ENCODE data around the gene LRRN3.
"Not testable (repeated sequence)": the region's sequence is repeated elsewhere in the genome, so short reads cannot be mapped to it uniquely, and the experiment has no call there.

The LRRN3 gene

GRCh38 chr7:111090846-111091245 is at the start of gene LRRN3:
TSS of gene LRRN3 (plus strand) at chr7:111091127. CDS start at chr7:111122773, 31,646 bp downstream.
- no peak for DNase-seq (ENCODE audit: low spot score)

GRCh38 chr7:111041577-111041976 is 49.4 kb upstream of the LRRN3 start:
- DNase-seq (ENCODE audit: low spot score) = no peak

GRCh38 chr7:111042842-111043241 is 48.1 kb upstream of the LRRN3 start:
- DNase-seq (ENCODE audit: low spot score) = no peak

GRCh38 chr7:111043561-111043960 is 47.4 kb upstream of the LRRN3 start:
- DNase-seq (ENCODE audit: low spot score) = no peak

- no peak for DNase-seq (ENCODE audit: low spot score)
These were observed 45.5 kb upstream of the LRRN3 start for GRCh38 chr7:111045449-111045848.

GRCh38 chr7:111047595-111047994 is 43.3 kb upstream of the LRRN3 start:
- DNase-seq (ENCODE audit: low spot score) = no peak

DNA sequence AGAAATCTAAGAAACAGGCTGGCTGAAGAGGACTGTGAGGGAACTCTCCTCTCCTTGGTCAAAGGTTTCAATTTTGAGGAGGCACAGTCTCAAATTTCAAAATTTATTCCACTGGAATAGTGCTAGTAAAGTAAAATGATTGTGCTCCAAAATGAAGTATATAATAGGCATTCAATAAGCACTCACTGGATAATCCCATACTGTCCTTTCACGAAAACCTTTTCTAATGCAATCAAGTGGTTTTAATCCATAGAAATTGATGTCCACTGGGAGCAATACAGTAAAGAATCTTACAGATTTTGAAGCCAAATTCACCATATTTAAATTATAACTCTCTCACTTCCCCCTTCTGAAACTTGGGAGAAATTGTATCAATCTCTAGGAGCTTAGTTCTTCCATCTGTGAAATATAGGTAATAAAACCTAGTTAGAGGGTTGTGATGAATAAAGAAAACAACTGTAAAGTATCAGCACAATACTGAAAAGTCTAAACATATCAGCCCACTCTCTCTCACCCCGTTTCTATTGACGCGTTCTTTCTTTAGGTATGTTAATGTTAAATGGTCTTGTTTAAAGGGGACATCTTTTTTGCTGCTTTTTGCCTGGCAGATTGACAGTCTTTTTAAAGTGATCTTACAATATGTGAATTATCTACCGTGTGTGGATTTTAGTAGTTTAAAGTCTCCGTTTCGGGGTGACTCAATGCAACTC is 40.8 kb upstream of the LRRN3 start:
- DNase-seq (ENCODE audit: low spot score) = no peak

GRCh38 chr7:111050875-111051416 is 40.0 kb upstream of the LRRN3 start:
- DNase-seq (ENCODE audit: low spot score) = no peak

- DNase-seq (ENCODE audit: low spot score) = no peak
These were observed 39.1 kb upstream of the LRRN3 start for GRCh38 chr7:111051832-111052231.

DNA sequence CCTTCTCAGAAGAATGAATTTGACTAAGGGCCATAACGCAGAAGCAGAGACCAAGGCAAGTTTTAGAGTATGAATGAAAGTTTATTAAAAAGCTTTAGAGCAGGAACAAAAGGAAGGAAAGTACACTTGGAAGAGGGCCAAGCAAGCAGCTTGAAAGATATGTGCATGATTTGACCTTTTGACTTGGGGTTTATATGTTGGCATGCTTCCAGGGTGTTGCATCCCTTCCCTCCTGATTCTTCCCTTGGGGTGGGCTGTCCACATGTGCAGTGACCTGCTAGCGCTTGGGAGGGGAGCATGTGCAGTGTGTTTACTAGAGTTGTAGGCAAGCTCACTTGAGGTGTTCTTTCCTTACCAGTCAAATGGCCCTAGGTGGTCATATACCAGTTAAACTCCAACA is 37.9 kb upstream of the LRRN3 start:
- DNase-seq (ENCODE audit: low spot score) = no peak

GRCh38 chr7:111056371-111056770 is 34.6 kb upstream of the LRRN3 start:
- DNase-seq (ENCODE audit: low spot score) = no peak

GRCh38 chr7:111057066-111057465 is 33.9 kb upstream of the LRRN3 start:
- DNase-seq (ENCODE audit: low spot score) = no peak

DNA sequence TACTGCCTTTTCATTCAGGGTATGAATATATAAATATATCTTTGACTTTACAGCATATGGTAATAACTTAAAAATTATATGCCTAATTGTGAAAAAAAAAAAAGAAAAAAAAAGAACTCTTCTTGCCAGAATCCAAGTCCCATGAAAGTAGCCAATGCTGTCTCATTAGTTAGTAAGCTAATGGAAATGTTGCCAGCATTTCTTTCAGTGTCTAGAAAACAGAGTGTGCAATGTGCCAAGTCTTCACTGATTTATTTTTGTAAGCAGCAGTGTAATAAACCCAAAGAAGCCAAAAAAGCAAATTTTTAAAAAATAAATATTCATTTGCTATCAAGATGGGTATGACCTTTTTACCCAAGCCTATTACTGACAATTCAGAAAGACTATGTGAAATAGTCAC is 31.1 kb upstream of the LRRN3 start:
- DNase-seq (ENCODE audit: low spot score) = no peak

- DNase-seq (ENCODE audit: low spot score) = no peak
These were observed 27.8 kb upstream of the LRRN3 start for GRCh38 chr7:111063166-111063565.

GRCh38 chr7:111067251-111067650 is 23.7 kb upstream of the LRRN3 start:
- no peak for DNase-seq (ENCODE audit: low spot score)

GRCh38 chr7:111067682-111068081 is 23.2 kb upstream of the LRRN3 start:
- DNase-seq (ENCODE audit: low spot score) = no peak

DNA sequence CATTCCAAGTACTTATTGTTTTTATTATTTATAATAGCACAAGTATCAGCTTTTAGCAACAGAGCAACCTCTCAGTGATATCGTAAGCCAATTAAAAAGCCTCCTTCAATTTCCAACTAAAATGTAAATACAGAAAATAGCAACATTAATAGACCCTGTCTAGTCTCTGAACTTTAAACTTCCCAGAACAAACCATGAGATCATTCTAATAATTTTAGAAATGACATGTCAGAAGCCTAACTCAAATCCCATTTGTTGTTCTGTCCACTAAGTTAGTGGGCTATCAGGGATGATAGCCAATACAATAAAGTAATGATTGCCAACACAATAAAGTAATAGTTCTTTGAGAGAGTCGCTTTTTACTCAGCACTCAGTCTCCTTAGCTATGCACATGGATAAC is 22.3 kb upstream of the LRRN3 start:
- no peak for DNase-seq (ENCODE audit: low spot score)

DNA sequence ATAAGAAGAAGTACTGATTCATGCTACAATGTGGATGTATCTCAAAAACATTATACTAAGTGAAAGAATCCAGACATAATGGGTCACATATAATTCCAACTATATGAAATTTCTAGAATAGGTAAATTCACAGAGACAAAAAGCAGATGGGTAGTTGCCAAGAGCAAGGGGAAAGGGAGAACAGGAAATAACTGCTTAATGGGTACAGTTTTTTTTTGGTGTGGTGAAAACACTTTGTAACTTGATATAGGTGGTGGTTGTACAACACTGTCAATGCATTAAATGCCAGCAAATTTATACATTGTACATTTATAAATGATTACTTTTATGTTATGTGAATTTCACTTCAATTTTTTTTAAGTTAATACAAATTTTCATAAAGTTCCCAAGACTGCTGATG is 19.4 kb upstream of the LRRN3 start:
- DNase-seq (ENCODE audit: low spot score) = no peak

DNA sequence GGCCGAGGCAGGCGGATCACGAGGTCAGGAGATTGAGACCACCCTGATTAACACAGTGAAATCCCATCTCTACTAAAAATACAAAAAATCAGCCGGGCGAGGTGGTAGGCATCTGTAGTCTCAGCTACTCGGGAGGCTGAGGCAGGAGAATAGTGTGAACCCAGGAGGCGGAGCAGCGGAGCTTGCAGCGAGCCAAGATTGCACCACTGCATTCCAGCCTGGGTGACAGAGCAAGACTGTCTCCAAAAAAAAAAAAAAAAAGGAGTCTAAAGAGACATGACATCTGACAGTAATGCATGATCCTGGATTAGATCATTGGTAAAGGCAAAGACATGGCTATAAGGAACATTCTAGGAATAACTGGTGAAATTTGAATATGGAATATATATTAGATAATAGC is 18.3 kb upstream of the LRRN3 start:
- not testable (repeated sequence) for DNase-seq (ENCODE audit: low spot score)

- no peak for DNase-seq (ENCODE audit: low spot score)
These were observed 16.7 kb upstream of the LRRN3 start for GRCh38 chr7:111074071-111074747.

DNA sequence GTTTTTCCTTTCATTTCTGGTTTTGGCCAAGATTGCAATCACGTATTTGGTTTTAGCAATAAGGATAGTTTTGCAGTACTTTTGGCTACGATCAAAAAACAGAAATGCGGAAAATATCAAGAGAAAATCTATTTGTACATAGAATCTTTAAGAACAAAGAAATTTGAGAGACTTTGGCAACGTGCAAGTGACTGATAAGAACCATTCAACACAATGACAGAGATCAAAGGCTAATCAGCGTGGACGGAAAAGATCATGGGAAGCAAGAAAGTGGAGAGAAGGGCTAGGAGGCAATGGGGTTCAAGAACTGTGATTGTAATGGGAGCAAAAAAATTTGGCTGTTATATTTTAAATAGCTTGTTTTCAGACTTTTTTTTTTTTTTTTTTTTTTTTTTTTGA is 16.2 kb upstream of the LRRN3 start:
- no peak for DNase-seq (ENCODE audit: low spot score)

DNA sequence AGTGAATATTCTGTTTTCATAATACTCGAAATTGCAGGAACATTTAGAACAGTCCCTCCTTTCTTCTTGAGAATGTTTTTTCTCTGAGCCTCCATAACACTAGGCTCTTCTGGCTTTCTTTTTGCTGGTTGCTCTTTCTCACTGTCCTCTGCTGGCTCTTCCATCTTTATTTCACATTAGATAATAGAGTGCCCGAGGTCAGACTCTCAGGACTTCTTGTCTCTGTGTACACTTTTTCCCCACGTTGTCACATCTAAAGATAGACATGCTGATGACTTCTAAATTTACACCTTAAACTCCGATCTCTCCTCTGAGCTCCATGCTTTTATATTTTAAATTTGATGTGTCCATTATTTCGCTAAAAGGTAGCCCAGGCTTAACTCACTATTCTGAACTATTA is 15.4 kb upstream of the LRRN3 start:
- DNase-seq (ENCODE audit: low spot score) = no peak

- no peak for DNase-seq (ENCODE audit: low spot score)
These were observed 14.7 kb upstream of the LRRN3 start for GRCh38 chr7:111076205-111076604.

DNA sequence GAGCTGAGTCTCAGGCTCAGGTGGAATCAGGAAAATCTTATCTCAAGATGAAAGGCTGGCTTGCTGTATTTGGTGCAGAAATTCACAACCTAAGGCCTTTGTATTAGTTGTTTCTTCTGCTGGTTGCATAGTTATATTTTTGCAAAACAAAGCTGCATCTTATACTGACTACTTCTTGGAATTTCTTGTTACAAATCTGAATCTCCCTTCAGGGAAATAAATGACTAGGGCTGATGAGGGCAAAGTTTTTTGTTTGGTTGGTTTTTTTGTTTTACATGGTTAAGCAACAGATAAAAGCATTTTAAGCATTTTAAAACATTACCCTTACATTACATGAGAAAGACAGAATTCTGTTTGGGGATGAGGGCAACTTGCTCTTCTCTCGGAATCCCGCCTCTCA is 13.9 kb upstream of the LRRN3 start:
- no peak for DNase-seq (ENCODE audit: low spot score)
